ENCODE results near the gene TXNDC8. TPM values are rescaled to one million over a fixed set of nuclear protein-coding genes. Genes with fewer than 3 reads are reported as not detected.

The TXNDC8 gene
- total and polyA plus RNA-seq, 2 of the 13 experiments (the other 11 are each of a cell fraction or from before 2014, with no cell fraction given) = not detected

DNA sequence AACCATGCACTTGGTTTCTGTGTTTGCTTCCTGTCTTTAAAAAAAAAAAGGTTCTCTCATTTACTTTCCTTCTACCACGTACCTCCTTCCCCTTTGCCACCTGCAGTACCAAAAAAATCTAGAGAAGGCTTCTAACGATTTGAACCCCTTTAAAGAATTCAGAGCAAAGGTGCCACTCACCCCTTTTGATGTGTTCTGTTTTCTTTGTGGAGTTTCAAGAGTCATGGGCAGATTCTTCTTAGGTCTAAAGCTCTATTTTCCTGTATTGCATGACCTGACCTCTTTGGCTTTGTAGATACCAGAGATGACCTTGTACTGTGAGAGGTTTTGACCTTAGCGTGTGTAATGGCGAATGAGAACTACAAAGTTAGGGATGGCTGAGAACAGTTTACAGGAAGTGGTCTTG is 29.0 kb downstream of the TXNDC8 start (continued):
- TF ChIP-seq, protein P1, sequence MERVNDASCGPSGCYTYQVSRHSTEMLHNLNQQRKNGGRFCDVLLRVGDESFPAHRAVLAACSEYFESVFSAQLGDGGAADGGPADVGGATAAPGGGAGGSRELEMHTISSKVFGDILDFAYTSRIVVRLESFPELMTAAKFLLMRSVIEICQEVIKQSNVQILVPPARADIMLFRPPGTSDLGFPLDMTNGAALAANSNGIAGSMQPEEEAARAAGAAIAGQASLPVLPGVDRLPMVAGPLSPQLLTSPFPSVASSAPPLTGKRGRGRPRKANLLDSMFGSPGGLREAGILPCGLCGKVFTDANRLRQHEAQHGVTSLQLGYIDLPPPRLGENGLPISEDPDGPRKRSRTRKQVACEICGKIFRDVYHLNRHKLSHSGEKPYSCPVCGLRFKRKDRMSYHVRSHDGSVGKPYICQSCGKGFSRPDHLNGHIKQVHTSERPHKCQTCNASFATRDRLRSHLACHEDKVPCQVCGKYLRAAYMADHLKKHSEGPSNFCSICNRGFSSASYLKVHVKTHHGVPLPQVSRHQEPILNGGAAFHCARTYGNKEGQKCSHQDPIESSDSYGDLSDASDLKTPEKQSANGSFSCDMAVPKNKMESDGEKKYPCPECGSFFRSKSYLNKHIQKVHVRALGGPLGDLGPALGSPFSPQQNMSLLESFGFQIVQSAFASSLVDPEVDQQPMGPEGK (CRISPR knock-in tag; IDR thresholded peaks at IDR 0.05) = no peak
- peak; percentile 32; the same call in 1 of the 2 replicates for TF ChIP-seq SOX5 (CRISPR knock-in tag; IDR thresholded peaks at IDR 0.05; ENCODE audit: borderline replicate concordance)
- TF ChIP-seq DNMT3B (CRISPR knock-in tag; conservative IDR thresholded peaks at IDR 0.05) = no peak
- no peak for TF ChIP-seq PRDM15 (CRISPR knock-in tag; IDR thresholded peaks at IDR 0.05)
- TF ChIP-seq YEATS4 (CRISPR knock-in tag; IDR thresholded peaks at IDR 0.05; ENCODE audit: borderline replicate concordance) = no peak
- TF ChIP-seq CEBPZ (IDR thresholded peaks at IDR 0.05; ENCODE audit: low read length) = no peak
- TF ChIP-seq ZBTB37 (CRISPR knock-in tag; IDR thresholded peaks at IDR 0.05) = no peak
- no peak for TF ChIP-seq SRF (IDR thresholded peaks at IDR 0.05; ENCODE audit: low read depth, low read length)
- peak; percentile 67 for TF ChIP-seq TCF7 (IDR thresholded peaks at IDR 0.05; ENCODE audit: low read depth)
- no peak for TF ChIP-seq ZNF788 (CRISPR knock-in tag; IDR thresholded peaks at IDR 0.05; ENCODE audit: borderline replicate concordance)
- TF ChIP-seq FOXA1 (IDR thresholded peaks at IDR 0.05) = no peak
- no peak for TF ChIP-seq FOXA1 (CRISPR knock-in tag; IDR thresholded peaks at IDR 0.05)
- peak; percentile 14; the same call in 1 of the 2 replicates for TF ChIP-seq HNF4G (IDR thresholded peaks at IDR 0.05; ENCODE audit: borderline replicate concordance, low read depth, low read length)
- TF ChIP-seq HNF4G (CRISPR knock-in tag; IDR thresholded peaks at IDR 0.05; ENCODE audit: borderline replicate concordance, low read depth) = no peak
- TF ChIP-seq NFYB (CRISPR knock-in tag; IDR thresholded peaks at IDR 0.05) = no peak
- TF ChIP-seq SSRP1 (CRISPR knock-in tag; IDR thresholded peaks at IDR 0.05) = no peak
- no peak for TF ChIP-seq NFE2 (CRISPR knock-in tag; IDR thresholded peaks at IDR 0.05)
- no peak for TF ChIP-seq KLF6 (CRISPR knock-in tag; IDR thresholded peaks at IDR 0.05)
- no peak for TF ChIP-seq SRY (CRISPR knock-in tag; IDR thresholded peaks at IDR 0.05)
- TF ChIP-seq ARID2 (CRISPR knock-in tag; IDR thresholded peaks at IDR 0.05; ENCODE audit: borderline replicate concordance) = no peak
- peak; percentile 87 for TF ChIP-seq NR2F2 (IDR thresholded peaks at IDR 0.05; ENCODE audit: borderline replicate concordance, low read depth)
- TF ChIP-seq MBNL3 (CRISPR knock-in tag; conservative IDR thresholded peaks at IDR 0.05) = no peak

Measured in HepG2 (cell line).